Breast epithelium (tissue), 3 donors: ENCODE measurements around the gene HNRNPAB.

ENCODE experiments used
- CTCF ChIP-seq, 3 donors: fragments of 450-650 bp; IDR thresholded peaks; one replicate each; pipeline ENCODE4 v1.5.1; 2016 to 2017; ENCODE audit warnings: antibody characterized with exemption in 3 of 3, mild to moderate bottlenecking in 3 of 3, moderate library complexity in 3 of 3
- POLR2A ChIP-seq: fragments of 450-650 bp; IDR thresholded peaks from one replicate; pipeline ENCODE4 v1.6.1; 2016; ENCODE audit warnings: antibody characterized with exemption, mild to moderate bottlenecking, moderate library complexity

- TF ChIP-seq CTCF (IDR thresholded peaks at IDR 0.05) (no peak), POLR2A (no peak)
Measured at GRCh38 chr5:178212241-178213002, 8.1 kb downstream of the HNRNPAB start.
